ENCODE data around the gene AADAT. TPM values are rescaled to one million over a fixed set of nuclear protein-coding genes. Genes with fewer than 3 reads are reported as not detected.

Gene AADAT
- total RNA-seq, 1 donor: 3.9 TPM

- peak; percentile 89 for DNase-seq (ENCODE audit: low read depth)
- TF ChIP-seq CTCF (IDR thresholded peaks at IDR 0.05; ENCODE audit: insufficient read depth, low read depth, low read length): no peak
- peak within 1 kb of the TSS; percentile 84 for H3K4me3 ChIP-seq (ENCODE audit: low read depth, low read length)
Measured at GRCh38 chr4:170026253-170027021, 63.3 kb downstream of the AADAT start, which contains the start of gene MFAP3L. Gene MFAP3L, minus strand, starts transcription at chr4:170026395. Its CDS starts 20,518 bp downstream, at chr4:170005877.

GRCh38 chr4:170025523-170026252 lies 64.1 kb downstream of the AADAT start:
- DNase-seq (ENCODE audit: low read depth): no peak

GRCh38 chr4:170022211-170022610 lies 67.5 kb downstream of the AADAT start:
- no peak overlapping the region for H3K4me3 ChIP-seq (ENCODE audit: low read depth, low read length)
- no peak for DNase-seq (ENCODE audit: low read depth)
- no peak for TF ChIP-seq CTCF (IDR thresholded peaks at IDR 0.05; ENCODE audit: insufficient read depth, low read depth, low read length)

More at GRCh38 chr4:170025523-170026252, 64.1 kb downstream of the AADAT start:
- peak overlapping the region; percentile 57 for H3K4me3 ChIP-seq (ENCODE audit: low read depth, low read length)
- no peak for TF ChIP-seq CTCF (IDR thresholded peaks at IDR 0.05; ENCODE audit: insufficient read depth, low read depth, low read length)

- DNase-seq (ENCODE audit: low read depth): no peak
- TF ChIP-seq CTCF (IDR thresholded peaks at IDR 0.05; ENCODE audit: insufficient read depth, low read depth, low read length): no peak
- H3K4me3 ChIP-seq (ENCODE audit: low read depth, low read length): no peak overlapping the region
Measured at GRCh38 chr4:170017252-170017651, 72.5 kb downstream of the AADAT start.

GRCh38 chr4:170015285-170015684 lies 74.5 kb downstream of the AADAT start:
- no peak for TF ChIP-seq CTCF (IDR thresholded peaks at IDR 0.05; ENCODE audit: insufficient read depth, low read depth, low read length)
- H3K4me3 ChIP-seq (ENCODE audit: low read depth, low read length): no peak overlapping the region
- DNase-seq (ENCODE audit: low read depth): no peak

- peak; percentile 16 for DNase-seq (ENCODE audit: low read depth)
- no peak overlapping the region for H3K4me3 ChIP-seq (ENCODE audit: low read depth, low read length)
- no peak for TF ChIP-seq CTCF (IDR thresholded peaks at IDR 0.05; ENCODE audit: insufficient read depth, low read depth, low read length)
Measured at GRCh38 chr4:170014359-170015011, 75.3 kb downstream of the AADAT start.

Data from fibroblast of villous mesenchyme (primary cell).